Measurements from ENCODE around the gene RNF151.
"Not testable (repeated sequence)": the region's sequence is repeated elsewhere in the genome, so short reads cannot be mapped to it uniquely, and the experiment has no call there.

The RNF151 gene

GRCh38 chr16:1959269-1960039 lies 7.2 kb upstream of the RNF151 start, which contains the start of gene NDUFB10:
TSS of gene NDUFB10 (plus strand) at chr16:1959538. CDS start at chr16:1959625, 87 bp downstream.
- peak; percentile 82 for DNase-seq (ENCODE audit: low read depth, low spot score)

GRCh38 chr16:1960665-1961630 lies 5.7 kb upstream of the RNF151 start:
- no peak for DNase-seq (ENCODE audit: low read depth, low spot score)

GRCh38 chr16:1961651-1962067 lies 5.0 kb upstream of the RNF151 start:
- no peak for DNase-seq (ENCODE audit: low read depth, low spot score)

GRCh38 chr16:1962161-1963153 lies 4.2 kb upstream of the RNF151 start:
- DNase-seq (ENCODE audit: low read depth, low spot score), result not testable (repeated sequence)

GRCh38 chr16:1963806-1964505 lies 2.7 kb upstream of the RNF151 start:
- DNase-seq (ENCODE audit: low read depth, low spot score), result no peak

GRCh38 chr16:1964506-1965395 lies 1.9 kb upstream of the RNF151 start, which contains the start of gene RPS2:
TSS of gene RPS2 (minus strand) at chr16:1964826. CDS start at chr16:1964625, 201 bp downstream.
- peak; percentile 90 for DNase-seq (ENCODE audit: low read depth, low spot score)

- no peak for DNase-seq (ENCODE audit: low read depth, low spot score)
These were observed 1.2 kb upstream of the RNF151 start for GRCh38 chr16:1965396-1966001.

GRCh38 chr16:1968146-1968953 lies 1.7 kb downstream of the RNF151 start:
- no peak for DNase-seq (ENCODE audit: low read depth, low spot score)

GRCh38 chr16:1971796-1972489 lies 5.3 kb downstream of the RNF151 start, which contains the start of gene TBL3:
TSS of gene TBL3 (plus strand) at chr16:1972053. CDS start at chr16:1972165, 112 bp downstream.
- peak; percentile 95 for DNase-seq (ENCODE audit: low read depth, low spot score)

- DNase-seq (ENCODE audit: low read depth, low spot score), result no peak
These were observed 5.8 kb downstream of the RNF151 start for GRCh38 chr16:1972490-1972877.

GRCh38 chr16:1973461-1974156 lies 7.0 kb downstream of the RNF151 start:
- DNase-seq (ENCODE audit: low read depth, low spot score), result no peak

- no peak for DNase-seq (ENCODE audit: low read depth, low spot score)
These were observed 7.8 kb downstream of the RNF151 start for GRCh38 chr16:1974157-1975070.

GRCh38 chr16:1975432-1976215 lies 9.0 kb downstream of the RNF151 start:
- DNase-seq (ENCODE audit: low read depth, low spot score), result no peak

- no peak for DNase-seq (ENCODE audit: low read depth, low spot score)
These were observed 9.5 kb downstream of the RNF151 start for GRCh38 chr16:1976216-1976520.

Measured in activated CD4-positive, CD25-positive, alpha-beta regulatory T cell treated with anti-CD3 and anti-CD28 coated beads, Interleukin-2, amount 50 U/mL, for 16 hours (primary cell).